GM10266 (cell line): Measurements from ENCODE around the gene GABRG3.
"Not testable (repeated sequence)": the region's sequence is repeated elsewhere in the genome, so short reads cannot be mapped to it uniquely, and the experiment has no call there.

Experiments
- DNase-seq: peaks from one replicate; pipeline ENCODE4 v3.0.0; 2012; ENCODE audit errors: extremely low spot score
- CTCF ChIP-seq: IDR thresholded peaks from 2 replicates; pipeline ENCODE4 v1.5.1; 2012; ENCODE audit warnings: mild to moderate bottlenecking, low read depth; ENCODE audit not compliant: control insufficient read depth, insufficient read depth; ENCODE audit errors: missing control alignments

Gene GABRG3

GRCh38 chr15:27182561-27183110 lies 211.7 kb downstream of the GABRG3 start:
- TF ChIP-seq CTCF = no peak
- DNase-seq = no peak

- DNase-seq = no peak
- TF ChIP-seq CTCF = no peak
Observed at GRCh38 chr15:27183201-27183600, 212.2 kb downstream of the GABRG3 start.

GRCh38 chr15:27191515-27191914 lies 220.5 kb downstream of the GABRG3 start:
- not testable (repeated sequence) for DNase-seq

GRCh38 chr15:27196691-27197090 lies 225.7 kb downstream of the GABRG3 start:
- TF ChIP-seq CTCF = no peak
- DNase-seq = no peak

- no peak for DNase-seq
- no peak for TF ChIP-seq CTCF
Observed at GRCh38 chr15:27201425-27201824, 230.4 kb downstream of the GABRG3 start.

- TF ChIP-seq CTCF = no peak
- DNase-seq = no peak
Observed at GRCh38 chr15:27210176-27210575, 239.2 kb downstream of the GABRG3 start.

GRCh38 chr15:27214032-27214431 lies 243.1 kb downstream of the GABRG3 start:
- TF ChIP-seq CTCF = no peak
- DNase-seq = no peak

- DNase-seq = no peak
Observed at GRCh38 chr15:27214961-27215360, 244.0 kb downstream of the GABRG3 start.

More at GRCh38 chr15:27214961-27215360, 244.0 kb downstream of the GABRG3 start:
- TF ChIP-seq CTCF = no peak
